Mucosa of gallbladder (tissue), 1 donor: ENCODE results near the gene DGKI. TPM values are rescaled to one million over a fixed set of nuclear protein-coding genes. Genes with fewer than 3 reads are reported as not detected.

Experiments used
- DNase-seq: peaks from one replicate; pipeline ENCODE4 v3.0.0-alpha.2; 2020; ENCODE audit warnings: low spot score
- total RNA-seq: library from RNA; stranded (reverse); gene quantifications from one replicate; pipeline ENCODE4 v1.2.1, GENCODE V29; 2021
- donor health status: DM: no; HTN: no; CAD: no.

Gene DGKI
- total RNA-seq, 1 donor from 2014 or later: 3.1 TPM

DNA sequence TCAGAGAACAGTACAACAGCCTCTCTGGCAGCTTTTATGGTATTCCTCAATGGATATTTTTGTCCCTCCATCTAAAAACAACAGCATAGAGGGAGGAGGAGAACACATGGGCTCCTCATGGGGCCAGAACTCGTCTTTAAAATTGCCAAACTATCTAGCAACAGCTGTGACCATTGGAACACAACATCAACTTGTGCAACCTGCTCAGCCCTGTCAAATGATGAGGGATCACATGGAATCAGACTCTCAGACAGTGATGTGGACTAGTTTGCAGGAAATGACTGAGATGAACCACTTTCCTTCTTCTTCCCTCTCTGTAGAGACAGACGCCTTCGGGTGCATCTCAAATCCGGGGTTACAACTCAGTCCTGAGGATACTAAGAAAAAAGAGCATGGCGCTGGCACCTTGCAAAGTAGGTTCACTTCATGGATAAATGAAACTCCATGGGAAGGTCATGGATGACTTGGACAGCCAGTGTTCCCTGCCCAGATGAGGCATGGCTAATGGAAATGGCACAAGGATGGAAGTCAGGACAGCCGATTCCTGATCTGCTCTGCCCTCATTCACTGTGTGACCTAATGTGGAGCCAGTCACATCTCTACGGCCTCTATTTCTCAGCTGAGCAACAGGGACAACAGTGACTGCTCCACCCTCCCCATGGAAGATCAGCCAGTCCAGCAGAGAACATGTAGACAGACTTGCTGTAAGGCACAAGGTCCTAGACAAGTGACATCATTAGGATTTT, 24.6 kb upstream of the DGKI start:
- DNase-seq: no peak

DNA sequence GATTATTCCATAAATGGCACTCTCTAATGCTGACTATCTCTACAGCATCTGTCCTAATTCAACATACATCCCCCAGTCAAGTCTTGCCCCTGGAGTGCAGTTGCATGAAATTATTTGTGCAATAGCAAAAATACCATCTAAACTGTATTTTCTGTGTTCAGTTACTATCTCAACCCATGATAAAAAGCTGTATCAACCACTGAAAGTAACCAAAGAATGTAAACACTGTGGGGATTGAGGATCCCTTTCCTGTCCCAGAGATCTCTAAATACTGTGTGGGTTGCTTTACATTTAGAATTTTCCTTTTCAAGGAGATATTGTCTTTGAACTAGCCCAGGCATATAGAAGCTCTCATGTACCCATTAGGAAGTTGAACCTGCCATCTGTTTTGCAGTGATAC, 23.9 kb upstream of the DGKI start:
- no peak for DNase-seq

DNA sequence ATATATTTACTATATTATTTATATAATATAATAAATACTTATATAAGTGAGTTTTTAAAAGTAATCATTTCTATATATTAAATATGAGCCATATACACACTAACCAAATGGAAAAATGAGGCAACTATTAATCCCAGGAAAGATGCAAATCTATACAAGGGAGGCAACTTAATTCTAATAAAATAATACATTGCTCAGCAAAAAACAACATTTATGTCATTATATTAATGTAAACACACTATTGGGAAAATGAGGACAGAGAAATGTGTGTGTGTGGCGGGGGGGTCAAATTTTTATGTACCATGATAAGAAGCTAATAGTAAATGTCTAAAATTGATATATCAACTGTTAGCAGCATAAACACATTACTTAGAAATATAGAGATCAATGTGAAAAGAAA, 23.3 kb upstream of the DGKI start:
- DNase-seq: no peak

DNA sequence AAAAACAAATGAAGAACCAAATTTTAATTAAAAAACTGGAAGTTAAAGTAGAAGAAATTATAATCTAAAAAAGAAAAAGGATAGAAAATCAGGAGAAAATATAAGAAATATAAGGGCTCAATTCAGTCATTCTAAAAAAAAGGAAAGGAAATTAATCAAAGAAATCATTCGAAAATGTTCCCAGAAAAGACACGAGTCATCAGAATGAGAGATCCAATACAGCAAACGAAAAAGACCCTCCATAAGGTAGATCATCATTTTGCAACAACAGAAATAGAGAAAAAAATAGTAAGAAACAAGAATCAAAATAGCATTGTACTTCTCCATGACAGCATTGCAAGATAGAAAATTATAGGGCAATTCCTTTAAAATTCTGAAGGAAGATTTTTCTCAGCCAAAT, 22.5 kb upstream of the DGKI start:
- DNase-seq: no peak

DNA sequence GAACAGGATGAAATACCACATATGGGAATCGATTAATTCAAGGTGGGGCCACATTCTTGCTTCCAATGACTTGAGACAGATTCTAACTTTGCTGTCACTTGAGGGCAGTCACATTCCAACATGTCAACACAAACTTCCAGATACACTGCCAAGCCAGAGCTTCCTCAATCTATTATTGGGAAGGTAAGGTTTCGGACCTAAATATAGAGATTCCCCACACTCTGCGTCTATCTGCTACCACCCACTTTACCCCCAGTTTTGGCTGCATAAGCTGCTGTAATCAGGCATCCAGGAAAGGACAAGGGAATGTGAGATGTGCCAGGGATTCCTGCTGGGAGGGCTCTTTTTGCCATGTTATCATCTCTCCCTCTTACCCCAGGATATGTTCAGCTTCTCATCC, 20.5 kb upstream of the DGKI start:
- no peak for DNase-seq

DNA sequence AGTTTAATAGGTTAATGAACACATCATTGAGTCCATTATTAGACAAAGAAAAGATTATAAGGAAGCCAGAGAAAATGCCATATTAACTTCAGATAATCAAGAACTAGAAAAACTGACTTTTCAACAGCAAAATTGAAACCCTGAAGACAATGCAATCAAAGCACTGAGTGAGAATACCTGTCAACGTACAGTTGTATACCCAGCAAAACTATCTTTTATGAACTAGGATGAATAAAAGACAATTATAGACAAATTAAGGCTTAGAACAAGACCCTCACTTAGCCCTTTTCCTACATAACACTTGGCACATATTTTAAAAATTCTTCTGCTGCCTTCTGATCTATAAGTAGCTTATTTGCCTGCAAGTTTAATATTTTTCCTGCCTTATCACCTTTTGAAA, 19.0 kb upstream of the DGKI start:
- DNase-seq: no peak

DNA sequence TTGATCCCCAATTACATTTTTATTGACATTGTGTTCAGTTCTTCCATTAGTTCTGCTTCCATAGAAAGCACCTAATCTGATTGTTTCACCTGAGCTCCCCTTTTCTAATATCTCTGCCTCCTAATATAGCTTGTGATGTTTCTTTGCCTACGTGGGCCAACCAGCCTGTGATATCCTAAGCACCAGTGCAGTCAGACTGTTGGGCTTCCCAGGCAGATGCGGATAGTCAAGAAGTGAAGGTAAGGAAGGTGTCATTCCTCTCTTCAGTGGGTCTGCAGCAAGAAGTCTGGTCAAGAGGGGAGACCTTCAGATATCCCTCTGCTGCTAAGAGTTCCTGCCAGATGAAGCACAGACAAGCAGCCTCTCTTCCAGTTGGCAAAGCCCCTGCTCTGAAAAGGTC, 16.2 kb upstream of the DGKI start:
- no peak for DNase-seq

DNA sequence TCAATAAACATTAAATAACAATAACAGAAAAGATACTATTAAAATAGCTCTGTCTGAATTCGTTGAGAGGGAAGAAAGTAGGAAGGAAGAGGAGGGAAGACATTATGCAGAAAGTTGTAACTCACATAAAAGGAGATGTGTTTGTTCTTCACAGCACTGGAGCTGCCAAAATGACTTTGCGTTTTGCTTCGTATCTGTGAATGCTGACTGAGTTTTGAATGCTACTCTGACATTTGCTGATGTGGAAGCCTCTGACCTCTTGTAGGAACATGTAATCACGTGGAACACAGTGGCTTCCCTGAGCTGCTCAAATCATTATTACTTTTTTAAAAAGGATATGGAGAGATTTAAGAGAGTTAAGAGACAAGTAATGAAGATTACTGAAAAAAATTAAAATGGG, 15.6 kb upstream of the DGKI start:
- no peak for DNase-seq

DNA sequence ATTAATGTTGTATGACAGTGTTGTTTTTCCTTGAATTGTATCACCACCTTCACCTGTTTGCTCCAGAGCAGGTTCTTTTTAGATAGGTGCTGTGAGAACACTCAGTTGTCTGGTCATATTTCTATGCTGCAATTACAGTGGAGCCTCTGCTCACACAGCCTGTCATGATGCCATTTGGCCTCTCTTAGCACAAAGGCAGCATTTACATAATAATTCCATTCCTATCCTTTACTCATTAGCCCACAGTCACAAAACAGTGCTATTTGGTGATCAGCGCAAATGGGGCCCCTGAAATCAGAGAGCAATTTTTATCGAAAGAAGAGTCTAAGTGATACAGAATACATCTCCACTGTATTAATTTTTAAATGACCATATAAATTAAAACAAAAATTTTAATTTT, 13.8 kb upstream of the DGKI start:
- DNase-seq: no peak

DNA sequence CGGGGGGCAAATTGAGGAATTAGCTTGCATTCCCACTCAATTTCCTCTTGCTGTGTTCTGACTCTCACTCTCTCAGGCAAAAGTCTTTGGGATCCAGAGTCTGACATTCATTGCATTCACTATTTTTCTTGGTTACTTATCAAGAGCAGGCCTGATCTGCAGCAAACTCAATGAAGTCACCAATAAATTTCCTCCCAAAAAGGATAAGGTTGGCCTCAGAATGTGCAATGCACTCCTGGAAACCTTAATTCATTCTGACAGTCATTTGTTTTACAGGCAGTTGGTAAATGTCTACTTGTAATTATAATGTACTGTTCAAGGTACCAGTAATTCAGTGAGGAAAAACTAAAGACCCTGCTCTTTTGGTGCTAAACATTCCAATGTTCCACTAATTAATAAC, 6.3 kb upstream of the DGKI start:
- no peak for DNase-seq

DNA sequence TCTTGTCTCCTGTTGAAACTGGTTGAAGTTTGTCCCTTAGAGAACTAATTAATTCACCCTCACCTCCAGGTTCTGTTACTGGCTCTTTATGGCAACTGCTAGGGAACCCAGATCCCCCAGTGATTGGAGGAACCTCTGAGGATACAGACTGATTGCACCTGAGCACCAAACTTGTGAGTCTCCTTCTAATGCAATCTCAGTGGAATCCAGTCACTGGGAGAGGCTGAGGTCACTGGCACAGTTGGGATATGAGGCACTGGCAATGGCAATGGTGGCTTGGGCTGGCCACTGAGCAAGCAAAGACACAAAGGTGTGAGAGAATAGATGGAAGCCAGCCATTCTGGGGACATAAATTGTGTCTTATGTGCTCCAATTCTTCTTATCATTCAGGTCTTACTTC, 5.3 kb upstream of the DGKI start:
- no peak for DNase-seq

DNA sequence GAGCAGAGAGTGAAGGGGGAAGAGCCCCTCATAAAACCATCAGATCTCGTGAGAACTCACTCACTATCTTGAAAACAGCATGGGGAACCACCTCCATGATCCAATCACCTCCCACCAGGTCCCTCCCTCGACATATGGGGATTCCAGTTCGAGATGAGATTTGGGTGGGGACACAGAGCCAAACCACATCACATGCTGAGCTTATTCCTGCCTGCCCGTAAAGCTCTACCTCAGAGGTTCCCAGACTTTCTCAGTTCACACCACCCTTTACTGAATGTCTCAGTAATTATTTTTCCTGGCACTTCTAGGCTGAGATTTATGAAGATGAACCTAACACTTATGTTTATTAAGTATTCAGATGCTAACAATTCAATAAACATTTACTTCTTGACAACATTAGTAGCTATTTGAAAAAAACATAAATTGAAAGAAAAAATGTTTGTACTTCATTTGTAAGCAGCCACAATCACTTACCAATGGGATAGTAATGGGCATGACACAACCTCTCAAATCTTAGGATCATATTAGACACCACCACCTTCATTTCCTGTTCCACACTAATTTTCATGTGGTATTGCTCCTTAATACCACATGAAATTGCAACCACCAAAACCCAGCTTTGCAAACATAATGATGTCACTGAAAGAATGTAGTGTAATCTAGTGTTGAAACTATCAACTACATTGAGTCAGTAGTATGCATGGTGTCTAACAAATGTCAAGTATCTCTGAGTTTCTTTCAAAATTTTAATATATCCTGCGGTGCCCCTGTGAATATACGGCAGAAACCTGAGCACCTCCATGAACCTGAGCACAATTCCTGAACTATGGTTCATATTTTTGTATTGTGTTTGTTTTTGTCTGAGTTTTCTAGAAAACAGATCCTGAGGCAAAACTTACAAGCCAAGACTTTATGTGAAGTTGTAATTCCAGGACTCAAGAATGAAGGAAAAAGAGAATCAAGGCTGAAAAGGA, 4.5 kb upstream of the DGKI start:
- no peak for DNase-seq

DNA sequence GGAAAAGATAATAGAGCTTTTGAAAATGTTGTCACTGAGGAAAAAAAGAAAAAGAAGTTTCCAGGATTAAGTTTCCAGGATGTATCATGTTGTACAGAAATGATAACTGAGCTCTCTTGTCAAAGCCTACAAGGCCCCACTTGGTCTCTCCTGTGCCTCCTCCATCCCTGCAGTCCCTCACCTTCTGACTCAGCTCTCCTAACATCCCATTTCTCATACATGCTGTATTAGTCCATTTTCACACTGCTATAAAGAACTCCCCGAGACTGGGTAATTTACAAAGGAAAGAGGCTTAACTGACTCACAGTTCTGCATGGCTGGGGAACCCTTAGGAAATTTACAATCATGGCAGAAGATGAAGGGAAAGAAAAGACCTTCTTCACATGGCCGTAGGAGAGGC, 3.8 kb upstream of the DGKI start:
- no peak for DNase-seq

DNA sequence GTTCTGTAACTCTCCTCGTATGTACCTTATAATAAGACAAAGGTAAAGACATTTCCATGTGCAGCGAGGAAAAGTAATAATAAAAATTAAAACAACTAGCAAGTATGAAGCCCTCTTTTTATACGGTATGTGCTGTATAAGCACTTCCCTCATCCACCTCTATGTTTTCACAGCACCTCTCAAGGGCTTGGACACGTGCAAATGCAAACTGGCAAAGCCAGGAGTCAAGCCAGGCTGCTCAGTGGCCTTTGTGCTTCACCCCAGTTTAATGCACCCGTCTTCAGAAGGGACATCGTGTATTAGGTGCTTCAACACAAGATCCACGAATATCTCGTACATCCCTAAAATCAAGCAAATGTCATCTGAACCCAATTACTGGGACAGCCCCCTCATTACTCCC, 1.3 kb upstream of the DGKI start:
- DNase-seq: no peak

DNA sequence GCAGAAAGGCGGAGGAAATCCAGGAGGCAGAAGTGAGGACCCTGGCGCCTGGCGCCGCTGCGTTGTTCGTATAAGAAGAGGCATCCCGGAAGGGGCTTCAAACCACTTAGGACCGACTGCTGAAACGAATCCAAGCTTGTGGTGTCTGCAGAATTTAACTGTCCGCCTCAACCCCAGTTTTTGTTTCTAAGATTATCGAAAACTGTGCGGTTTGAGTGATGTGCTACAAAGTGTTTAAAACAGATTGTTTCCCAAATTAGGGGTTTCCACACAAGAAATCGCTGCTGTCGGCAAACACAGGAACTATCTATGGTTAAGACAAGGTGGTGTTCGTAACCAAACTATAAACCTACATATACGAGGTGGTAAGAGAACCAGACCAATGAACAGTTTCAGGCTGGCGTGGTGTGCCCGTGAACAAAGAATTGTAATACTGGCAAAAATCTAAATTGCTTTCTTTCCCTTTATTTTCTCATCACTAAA, 835 bp upstream of the DGKI start:
- DNase-seq: no peak

DNA sequence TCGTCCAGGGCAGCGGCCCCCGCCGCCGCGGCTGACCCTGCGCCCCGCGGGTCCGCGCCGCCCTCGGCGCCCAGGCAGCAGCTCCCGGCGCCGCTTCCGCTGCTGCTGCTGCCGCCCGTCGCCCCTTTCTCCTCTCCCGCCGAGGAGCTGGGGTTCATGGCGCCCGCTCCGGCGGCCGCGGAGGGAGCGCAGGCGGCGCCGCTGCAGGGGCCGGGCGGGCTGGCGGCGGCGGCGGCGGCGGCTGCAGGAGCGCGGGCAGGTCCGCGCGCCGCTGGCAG, 286 bp downstream of the DGKI start:
- DNase-seq: no peak

DNA sequence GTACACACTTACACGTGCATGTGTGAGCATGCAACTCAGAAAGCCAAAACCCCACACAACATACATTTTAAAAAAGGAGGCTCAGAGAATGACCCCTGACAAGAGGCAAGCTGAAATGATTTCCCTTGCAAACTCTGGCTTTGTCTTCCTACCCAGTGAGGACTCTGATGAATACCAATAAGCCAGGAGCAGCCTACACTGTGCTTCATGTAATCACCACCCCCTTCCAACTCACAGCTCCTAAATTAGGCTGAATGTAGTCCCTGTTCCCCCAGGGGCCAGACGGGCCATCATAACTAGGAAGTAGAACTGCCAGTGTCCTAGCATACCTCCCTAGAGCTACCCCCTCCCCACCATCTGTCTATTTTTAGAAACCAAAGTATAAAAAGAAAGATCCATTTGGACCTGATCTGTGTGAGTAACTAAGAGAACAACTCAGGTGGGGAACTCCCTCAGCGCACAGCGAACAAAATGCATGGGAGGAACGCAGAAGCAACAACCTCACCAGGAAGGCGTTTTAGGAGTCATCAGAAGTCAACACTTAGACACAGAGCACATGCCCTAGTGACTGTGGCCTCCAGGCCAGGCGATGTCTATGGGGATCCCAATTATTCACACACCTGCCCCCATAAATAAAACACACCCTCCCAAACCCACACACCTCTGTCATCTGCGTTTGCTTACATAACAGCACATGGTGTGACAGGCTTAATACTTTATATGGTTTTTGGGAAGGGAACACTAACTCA, 1.9 kb downstream of the DGKI start:
- DNase-seq: no peak

DNA sequence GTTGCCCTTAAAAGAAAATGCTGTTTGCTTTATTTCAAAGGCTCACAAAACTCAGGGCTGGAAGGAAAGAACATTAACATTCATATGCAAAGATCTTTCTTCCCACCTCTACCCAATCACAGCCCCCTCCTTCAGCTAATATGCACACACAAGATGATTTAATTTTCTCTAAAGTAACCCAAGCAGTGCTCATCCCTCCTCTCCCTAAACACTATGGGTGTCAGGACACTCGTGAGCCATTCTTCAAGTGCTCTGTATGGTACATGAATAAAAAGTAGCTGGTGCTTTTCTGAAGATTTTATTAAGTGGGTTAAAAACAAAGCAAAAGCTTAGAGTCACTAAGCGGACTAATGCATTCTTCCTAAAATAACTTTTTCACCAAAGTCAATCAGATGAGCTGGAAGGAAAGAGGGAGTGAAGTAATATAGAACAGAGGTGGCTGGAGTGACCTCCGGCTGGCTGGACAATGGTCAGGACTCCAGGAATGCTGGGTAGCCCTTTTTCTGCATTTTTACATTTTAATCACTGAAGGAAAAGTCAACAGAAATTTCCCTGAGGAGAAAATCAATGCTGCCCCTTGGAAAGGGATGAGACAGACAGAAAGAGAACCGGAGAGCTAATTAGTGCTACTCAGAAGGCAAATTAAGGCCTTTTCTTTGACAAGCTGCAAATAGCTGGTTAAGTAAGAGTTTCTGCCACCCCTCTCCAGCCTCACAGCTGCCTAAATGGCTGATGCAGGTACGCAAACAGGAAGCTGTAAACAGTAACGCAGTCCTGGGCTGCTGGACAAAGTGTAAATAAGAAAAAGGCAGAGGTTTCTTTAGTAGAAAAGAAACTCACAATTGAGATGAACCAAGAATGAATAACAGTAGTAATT, 6.6 kb downstream of the DGKI start:
- no peak for DNase-seq

DNA sequence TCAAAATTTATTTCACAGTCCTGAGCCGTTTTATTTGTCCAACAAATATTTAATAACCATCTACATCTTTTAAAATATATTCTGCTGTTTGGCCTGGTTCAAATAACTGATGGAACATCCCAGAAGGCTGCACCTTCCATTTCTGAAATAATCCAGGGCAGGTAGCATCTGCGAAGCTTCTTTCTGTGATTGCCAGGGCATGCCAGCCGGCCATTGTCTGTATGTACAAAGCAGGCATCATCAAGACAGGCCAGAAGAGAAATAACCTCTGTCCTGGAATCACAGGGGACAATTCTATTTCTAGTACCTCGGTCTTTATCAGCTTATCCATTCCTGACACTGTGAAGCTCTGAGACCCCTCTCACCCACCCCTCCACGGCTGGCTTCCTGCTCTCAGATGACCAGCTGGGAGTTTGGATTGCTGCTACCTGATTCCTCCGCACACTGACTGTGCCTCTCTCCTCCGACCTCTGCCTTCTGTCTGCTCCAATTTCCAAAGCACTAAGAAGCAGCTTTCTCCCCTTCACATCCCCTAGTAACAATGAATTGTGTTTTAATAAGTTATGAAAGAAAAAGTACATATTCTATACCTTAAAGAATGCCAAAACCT, 8.0 kb downstream of the DGKI start:
- DNase-seq: no peak

DNA sequence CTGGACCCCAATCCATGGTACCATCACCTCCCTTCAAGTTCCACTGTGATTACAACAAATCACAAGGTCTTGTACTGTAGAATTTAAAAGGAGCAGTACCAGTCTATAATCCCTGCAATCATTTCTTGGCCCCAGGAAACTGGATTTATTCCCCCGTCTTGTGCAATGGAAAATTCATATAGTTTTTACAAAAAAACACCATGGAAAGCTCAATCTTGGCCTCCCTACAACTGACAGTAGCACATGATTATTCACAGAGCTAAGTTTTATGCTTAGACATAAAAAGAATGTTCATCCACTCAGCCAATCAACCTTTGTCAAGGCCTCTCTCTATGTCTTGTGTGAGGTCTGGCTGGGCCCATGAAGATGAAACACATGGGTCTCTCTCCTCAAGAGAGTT, 10.2 kb downstream of the DGKI start:
- no peak for DNase-seq

DNA sequence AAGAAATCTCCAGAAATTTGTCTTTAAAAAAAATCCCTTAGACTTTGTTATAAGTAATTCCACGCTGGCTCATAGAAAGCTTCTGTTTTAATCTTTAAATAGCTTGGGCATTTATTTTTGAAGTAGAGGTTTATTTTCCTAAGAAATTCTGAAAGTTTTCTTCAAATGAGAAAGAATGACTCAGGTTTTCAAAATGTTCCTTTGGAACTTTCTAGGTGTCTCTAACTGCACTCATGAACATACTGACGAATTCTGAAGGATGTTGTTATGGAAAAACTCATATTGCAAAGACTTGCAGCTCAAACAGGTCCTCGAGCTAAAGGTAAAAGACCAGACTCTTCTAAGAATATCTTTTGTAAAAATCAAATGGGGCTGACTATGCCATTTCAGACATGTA, 10.7 kb downstream of the DGKI start:
- DNase-seq: no peak
